ENCODE results near the gene DDX52.

The DDX52 gene

GRCh38 chr17:37643869-37644268 lies 623 bp upstream of the DDX52 start:
- no peak overlapping the region for H3K23ac ChIP-seq (ENCODE audit: low read length)
- H4K8ac ChIP-seq (ENCODE audit: low read depth, low read length), result no peak overlapping the region
- no peak overlapping the region for H4K12ac ChIP-seq (ENCODE audit: low read depth, low read length)
- H3K9ac ChIP-seq (ENCODE audit: low read length), result no peak overlapping the region
- no peak overlapping the region for H2AK5ac ChIP-seq (ENCODE audit: low read length)
- H3K79me1 ChIP-seq (ENCODE audit: low read length), result peaks cover 4% of the 10 kb centered on the region
- peak overlapping the region; percentile 44 for H3K4me2 ChIP-seq (ENCODE audit: low read length)
- no peak overlapping the region for H3K4ac ChIP-seq (ENCODE audit: low read depth, low read length)
- WGBS (ENCODE audit: extremely low coverage, insufficient coverage, insufficient read length), result no CpG with 5 or more reads among the region's 3 CpGs
- no peak overlapping the region for H2BK5ac ChIP-seq (ENCODE audit: low read depth, low read length, poor library complexity)
- no peaks in the 10 kb centered on the region for H3K9me3 ChIP-seq (ENCODE audit: insufficient read depth, low read depth, low read length)
- no peak overlapping the region for H3K14ac ChIP-seq (ENCODE audit: low read length)
- H3K4me3 ChIP-seq (ENCODE audit: low read depth, low read length), result no peak overlapping the region
- H3K27ac ChIP-seq (ENCODE audit: low read depth, low read length), result no peak overlapping the region
- no peak overlapping the region for H2AFZ ChIP-seq (ENCODE audit: insufficient read depth, low read length, poor library complexity)
- H3K36me3 ChIP-seq (ENCODE audit: control insufficient read depth in 1 of 2, insufficient read depth in 2 of 2, low read length in 2 of 2), result peaks cover 7 to 9% of the 10 kb centered on the region in 2 experiments
- H2BK120ac ChIP-seq (ENCODE audit: insufficient read depth, low read length, poor library complexity), result no peak overlapping the region
- DNase-seq, result peak; percentile 61 to 81
- no peaks in the 10 kb centered on the region for H3K4me1 ChIP-seq (ENCODE audit: control insufficient read depth in 1 of 2, insufficient read depth in 2 of 2, low read length in 2 of 2)
- H4K91ac ChIP-seq (ENCODE audit: low read depth, low read length), result no peak overlapping the region
- H3K27me3 ChIP-seq (ENCODE audit: insufficient read depth, low read length), result peaks cover 4% of the 10 kb centered on the region
- H2BK12ac ChIP-seq (ENCODE audit: low read length), result no peak overlapping the region
- peaks cover 3% of the 10 kb centered on the region for H3K79me2 ChIP-seq (ENCODE audit: control insufficient read depth, insufficient read depth, low read length, poor library complexity)
- no peak overlapping the region for H3K18ac ChIP-seq (ENCODE audit: low read length)

GRCh38 chr17:37642681-37643080 lies 565 bp downstream of the DDX52 start:
- WGBS (ENCODE audit: extremely low coverage, insufficient coverage, insufficient read length), result no CpG with 5 or more reads among the region's 7 CpGs
- peaks cover 10 to 12% of the 10 kb centered on the region in 2 experiments for H3K36me3 ChIP-seq (ENCODE audit: control insufficient read depth in 1 of 2, insufficient read depth in 2 of 2, low read length in 2 of 2)
- no peak overlapping the region for H2AK5ac ChIP-seq (ENCODE audit: low read length)
- H2BK12ac ChIP-seq (ENCODE audit: low read length), result no peak overlapping the region
- peaks cover 3% of the 10 kb centered on the region for H3K79me2 ChIP-seq (ENCODE audit: control insufficient read depth, insufficient read depth, low read length, poor library complexity)
- peak overlapping the region; percentile 95 for H3K4me2 ChIP-seq (ENCODE audit: low read length)
- no peak overlapping the region for H2BK120ac ChIP-seq (ENCODE audit: insufficient read depth, low read length, poor library complexity)
- peak overlapping the region; percentile 87 for H4K8ac ChIP-seq (ENCODE audit: low read depth, low read length)
- H3K9me3 ChIP-seq (ENCODE audit: insufficient read depth, low read depth, low read length), result no peaks in the 10 kb centered on the region
- H4K91ac ChIP-seq (ENCODE audit: low read depth, low read length), result no peak overlapping the region
- H3K27me3 ChIP-seq (ENCODE audit: insufficient read depth, low read length), result peaks cover 4% of the 10 kb centered on the region
- H3K14ac ChIP-seq (ENCODE audit: low read length), result no peak overlapping the region
- no peak overlapping the region for H3K23ac ChIP-seq (ENCODE audit: low read length)
- H3K18ac ChIP-seq (ENCODE audit: low read length), result no peak overlapping the region
- H2BK5ac ChIP-seq (ENCODE audit: low read depth, low read length, poor library complexity), result peak overlapping the region; percentile 61
- peak in 1 of 2 donors; percentile 17 for DNase-seq
- peak overlapping the region; percentile 83 for H3K4ac ChIP-seq (ENCODE audit: low read depth, low read length)
- H3K4me1 ChIP-seq (ENCODE audit: control insufficient read depth in 1 of 2, insufficient read depth in 2 of 2, low read length in 2 of 2), result no peaks in the 10 kb centered on the region
- H3K4me3 ChIP-seq (ENCODE audit: low read depth, low read length), result peak overlapping the region; percentile 88
- no peak overlapping the region for H4K12ac ChIP-seq (ENCODE audit: low read depth, low read length)
- peak overlapping the region; percentile 91 for H3K9ac ChIP-seq (ENCODE audit: low read length)
- peaks cover 4% of the 10 kb centered on the region for H3K79me1 ChIP-seq (ENCODE audit: low read length)
- no peak overlapping the region for H3K27ac ChIP-seq (ENCODE audit: low read depth, low read length)
- H2AFZ ChIP-seq (ENCODE audit: insufficient read depth, low read length, poor library complexity), result peak overlapping the region; percentile 92

DNA sequence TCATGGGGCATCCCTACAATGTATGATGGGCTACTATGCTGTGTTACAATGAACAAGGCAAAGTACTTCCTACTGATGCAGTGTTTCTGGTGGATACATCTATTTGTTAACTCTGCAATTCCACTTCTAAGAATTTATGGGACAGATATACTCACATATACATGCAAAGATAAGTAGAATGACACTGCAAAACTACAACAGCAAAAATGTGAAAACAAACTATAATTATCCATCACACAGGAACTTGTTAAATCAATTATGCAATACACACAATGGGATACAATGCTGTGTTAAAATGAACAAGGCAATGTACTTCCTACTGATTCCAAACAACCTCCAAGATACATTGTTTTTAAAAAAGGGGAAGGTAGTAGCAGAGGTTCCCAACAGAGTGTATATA lies 3.2 kb downstream of the DDX52 start:
- peaks cover 3% of the 10 kb centered on the region for H3K79me2 ChIP-seq (ENCODE audit: control insufficient read depth, insufficient read depth, low read length, poor library complexity)

DNA sequence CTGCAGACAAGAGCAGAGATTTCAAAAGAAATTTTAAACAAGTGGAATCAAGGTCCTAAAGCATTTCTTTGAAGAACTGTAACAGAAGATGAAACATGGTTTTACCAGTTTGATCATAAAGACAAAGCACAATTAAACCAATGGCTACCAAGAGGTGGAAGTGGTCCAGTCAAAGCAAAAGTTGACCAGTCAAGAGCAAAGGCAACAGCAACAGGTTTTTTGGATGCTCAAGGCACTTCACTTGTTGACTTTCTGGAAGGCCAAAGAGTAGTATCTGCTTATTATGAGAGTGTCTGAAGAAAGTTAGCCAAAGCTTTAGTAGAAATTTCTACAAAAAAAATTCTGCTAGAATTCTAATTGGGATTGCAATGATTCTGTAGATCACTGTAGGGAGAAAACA lies 5.3 kb downstream of the DDX52 start:
- Histone ChIP-seq H4K91ac (ENCODE audit: low read depth, low read length) (no peak overlapping the region), H3K14ac (ENCODE audit: low read length) (no peak overlapping the region), H4K12ac (ENCODE audit: low read depth, low read length) (no peak overlapping the region), H3K9ac (ENCODE audit: low read length) (no peak overlapping the region), H3K23ac (ENCODE audit: low read length) (no peak overlapping the region), H3K79me1 (ENCODE audit: low read length) (peaks cover 1% of the 10 kb centered on the region), H2BK12ac (ENCODE audit: low read length) (no peak overlapping the region), H2BK5ac (ENCODE audit: low read depth, low read length, poor library complexity) (no peak overlapping the region), H3K9me3 (ENCODE audit: insufficient read depth, low read depth, low read length) (no peaks in the 10 kb centered on the region), H2AK5ac (ENCODE audit: low read length) (no peak overlapping the region), H3K4ac (ENCODE audit: low read depth, low read length) (no peak overlapping the region), H3K27ac (ENCODE audit: low read depth, low read length) (no peak overlapping the region), H2AFZ (ENCODE audit: insufficient read depth, low read length, poor library complexity) (no peak overlapping the region), H3K4me3 (ENCODE audit: low read depth, low read length) (no peak overlapping the region), H3K36me3 (ENCODE audit: control insufficient read depth in 1 of 2, insufficient read depth in 2 of 2, low read length in 2 of 2) (peaks cover 19 to 20% of the 10 kb centered on the region in 2 experiments), H3K4me1 (ENCODE audit: control insufficient read depth in 1 of 2, insufficient read depth in 2 of 2, low read length in 2 of 2) (no peaks in the 10 kb centered on the region), H3K79me2 (ENCODE audit: control insufficient read depth, insufficient read depth, low read length, poor library complexity) (peaks cover under 1% of the 10 kb centered on the region), H4K8ac (ENCODE audit: low read depth, low read length) (no peak overlapping the region), H3K27me3 (ENCODE audit: insufficient read depth, low read length) (no peaks in the 10 kb centered on the region), H3K4me2 (ENCODE audit: low read length) (no peak overlapping the region), H2BK120ac (ENCODE audit: insufficient read depth, low read length, poor library complexity) (no peak overlapping the region), H3K18ac (ENCODE audit: low read length) (no peak overlapping the region)
- DNase-seq, result no peak

More for the DNA sequence above, 3.2 kb downstream of the DDX52 start:
- no peak overlapping the region for H2BK5ac ChIP-seq (ENCODE audit: low read depth, low read length, poor library complexity)
- H3K4me1 ChIP-seq (ENCODE audit: control insufficient read depth in 1 of 2, insufficient read depth in 2 of 2, low read length in 2 of 2), result no peaks in the 10 kb centered on the region
- no peaks in the 10 kb centered on the region for H3K27me3 ChIP-seq (ENCODE audit: insufficient read depth, low read length)
- no peak for DNase-seq
- no peak overlapping the region for H3K27ac ChIP-seq (ENCODE audit: low read depth, low read length)
- H3K79me1 ChIP-seq (ENCODE audit: low read length), result peaks cover 4% of the 10 kb centered on the region
- no peak overlapping the region for H3K14ac ChIP-seq (ENCODE audit: low read length)
- H3K4ac ChIP-seq (ENCODE audit: low read depth, low read length), result no peak overlapping the region
- no peak overlapping the region for H2BK12ac ChIP-seq (ENCODE audit: low read length)
- peaks cover 15% of the 10 kb centered on the region in 2 experiments for H3K36me3 ChIP-seq (ENCODE audit: control insufficient read depth in 1 of 2, insufficient read depth in 2 of 2, low read length in 2 of 2)
- H4K91ac ChIP-seq (ENCODE audit: low read depth, low read length), result no peak overlapping the region
- H3K23ac ChIP-seq (ENCODE audit: low read length), result no peak overlapping the region
- no peak overlapping the region for H4K12ac ChIP-seq (ENCODE audit: low read depth, low read length)
- no peaks in the 10 kb centered on the region for H3K9me3 ChIP-seq (ENCODE audit: insufficient read depth, low read depth, low read length)
- no peak overlapping the region for H2AFZ ChIP-seq (ENCODE audit: insufficient read depth, low read length, poor library complexity)
- H3K18ac ChIP-seq (ENCODE audit: low read length), result no peak overlapping the region
- H2BK120ac ChIP-seq (ENCODE audit: insufficient read depth, low read length, poor library complexity), result no peak overlapping the region
- no peak overlapping the region for H3K4me3 ChIP-seq (ENCODE audit: low read depth, low read length)
- H2AK5ac ChIP-seq (ENCODE audit: low read length), result no peak overlapping the region
- no peak overlapping the region for H3K4me2 ChIP-seq (ENCODE audit: low read length)
- no peak overlapping the region for H4K8ac ChIP-seq (ENCODE audit: low read depth, low read length)
- H3K9ac ChIP-seq (ENCODE audit: low read length), result no peak overlapping the region
